Upper lobe of left lung (tissue), 6 donors: ENCODE results near the gene TMEM221. TPM values are rescaled to one million over a fixed set of nuclear protein-coding genes. Genes with fewer than 3 reads are reported as not detected.
A peak's percentile ranks its signal among the peaks of the same experiment; 100 is the strongest.

ENCODE experiments used
- ATAC-seq, 2 donors: fragments of 200-7000 bp; cut with Tn5 transposase; one replicate each; pipeline ENCODE4 v1.9.1; 2022; ENCODE audit warnings: mild to moderate bottlenecking in 2 of 2, moderate library complexity in 2 of 2; ENCODE audit not compliant: low FRiP score in 2 of 2
- DNase-seq, 2 donors: peaks; one replicate each; pipeline ENCODE4 v3.0.0-alpha.2; 2019 to 2020
- H3K27ac ChIP-seq, 4 donors: fragments of 200-600 bp; sonication (generic); one replicate each; pipeline ENCODE4 v1.5.1; 2016 to 2019
- H3K27me3 ChIP-seq, 4 donors: fragments of 200-600 bp; sonication (generic); one replicate each; pipeline ENCODE4 v1.5.1; 2017 to 2019
- H3K36me3 ChIP-seq, 4 donors: fragments of 200-600 bp; sonication (generic); one replicate each; pipeline ENCODE4 v1.5.1; 2016 to 2019
- H3K4me1 ChIP-seq, 4 donors: fragments of 200-600 bp; sonication (generic); one replicate each; pipeline ENCODE4 v1.5.1; 2018 to 2019
- H3K4me3 ChIP-seq, 4 donors: fragments of 200-600 bp; sonication (generic); one replicate each; pipeline ENCODE4 v1.5.1; 2017 to 2019; ENCODE audit warnings: mild to moderate bottlenecking in 2 of 4, moderate library complexity in 1 of 4
- H3K9me3 ChIP-seq, 4 donors: fragments of 200-600 bp; sonication (generic); one replicate each; pipeline ENCODE4 v1.5.1; 2018 to 2019
- EP300 ChIP-seq, 4 donors: sonication (generic); formaldehyde crosslinking; IDR thresholded peaks; one replicate each; pipeline ENCODE4 v1.5.1; 2017; ENCODE audit warnings: antibody characterized with exemption in 4 of 4, control low read depth in 2 of 4
- POLR2A ChIP-seq, 4 donors: fragments of 450-650 bp; IDR thresholded peaks; one replicate each; pipeline ENCODE4 v1.5.1; 2016 to 2017; ENCODE audit warnings: antibody characterized with exemption in 4 of 4, mild to moderate bottlenecking in 2 of 4
- POLR2AphosphoS5 ChIP-seq, 2 donors: sonication (generic); formaldehyde crosslinking; IDR thresholded peaks; one replicate each; pipeline ENCODE4 v1.5.1; 2017; ENCODE audit warnings: antibody characterized with exemption in 2 of 2
- WGBS, 2 donors: methylation state at CpG; one replicate each; pipeline ENCODE4 v1.1.5; 2017 to 2018; 5-methylcytosine and 5-hydroxymethylcytosine counted together
- total RNA-seq, 6 donors: library from RNA; depleted of rRNA in 4 of 6; stranded (reverse); fragments of >200 nt in 4 of 6; gene quantifications; one replicate each; pipeline versions ENCODE4 v1.1.0 to v1.2.1, GENCODE V29; 2016 to 2021
- TF ChIP-seq, protein P1 (sequence below), 6 experiments: fragments of 450-650 bp in 4 of 6; fragments of 200-600 bp in 2 of 6; sonication (generic) in 2 of 6; IDR thresholded peaks; one replicate each; pipeline ENCODE4 v1.5.1; 2016 to 2019; ENCODE audit warnings: antibody characterized with exemption in 6 of 6
- donor health status: DM: no; HTN: no; CAD: no; lungs with moderate emphysema.
- donor health status: DM: no; HTN: yes; CAD: no; lungs with severe emphysema.

The TMEM221 gene
- total RNA-seq, 6 donors from 2014 or later: 0.14 TPM; not detected in 5

DNA sequence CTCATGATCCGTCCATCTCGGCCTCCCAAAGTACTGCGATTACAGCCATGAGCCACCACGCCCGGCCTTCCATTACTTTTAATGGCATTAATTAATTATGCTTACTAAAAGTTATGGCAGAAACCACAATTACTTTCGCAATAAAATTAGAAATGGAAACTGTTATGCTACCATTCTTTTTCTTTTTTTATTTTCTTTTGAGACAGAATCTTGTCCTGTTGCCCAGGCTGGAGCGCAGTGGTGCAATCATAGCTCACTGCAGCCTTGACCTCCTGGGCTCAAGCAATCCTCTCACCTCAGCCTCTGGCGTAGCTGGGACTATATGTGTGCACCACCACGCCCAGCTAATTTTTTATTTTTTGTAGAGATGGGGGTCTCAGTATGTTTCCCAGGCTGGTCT, 38.5 kb downstream of the TMEM221 start:
- Histone ChIP-seq H3K9me3 (no peaks in the 10 kb centered on the region), H3K36me3 (peaks cover 0 to 4% (median 0%) of the 10 kb centered on the region in 4 donors), H3K27me3 (no peaks in the 10 kb centered on the region), H3K27ac (no peak overlapping the region), H3K4me3 (no peak overlapping the region), H3K4me1 (peaks cover 27 to 31% (median 28%) of the 10 kb centered on the region in 4 donors)
- no peak for ATAC-seq
- TF ChIP-seq POLR2A (IDR thresholded peaks at IDR 0.05): no peak
- TF ChIP-seq, protein P1, sequence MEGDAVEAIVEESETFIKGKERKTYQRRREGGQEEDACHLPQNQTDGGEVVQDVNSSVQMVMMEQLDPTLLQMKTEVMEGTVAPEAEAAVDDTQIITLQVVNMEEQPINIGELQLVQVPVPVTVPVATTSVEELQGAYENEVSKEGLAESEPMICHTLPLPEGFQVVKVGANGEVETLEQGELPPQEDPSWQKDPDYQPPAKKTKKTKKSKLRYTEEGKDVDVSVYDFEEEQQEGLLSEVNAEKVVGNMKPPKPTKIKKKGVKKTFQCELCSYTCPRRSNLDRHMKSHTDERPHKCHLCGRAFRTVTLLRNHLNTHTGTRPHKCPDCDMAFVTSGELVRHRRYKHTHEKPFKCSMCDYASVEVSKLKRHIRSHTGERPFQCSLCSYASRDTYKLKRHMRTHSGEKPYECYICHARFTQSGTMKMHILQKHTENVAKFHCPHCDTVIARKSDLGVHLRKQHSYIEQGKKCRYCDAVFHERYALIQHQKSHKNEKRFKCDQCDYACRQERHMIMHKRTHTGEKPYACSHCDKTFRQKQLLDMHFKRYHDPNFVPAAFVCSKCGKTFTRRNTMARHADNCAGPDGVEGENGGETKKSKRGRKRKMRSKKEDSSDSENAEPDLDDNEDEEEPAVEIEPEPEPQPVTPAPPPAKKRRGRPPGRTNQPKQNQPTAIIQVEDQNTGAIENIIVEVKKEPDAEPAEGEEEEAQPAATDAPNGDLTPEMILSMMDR (IDR thresholded peaks at IDR 0.05): no peak
- TF ChIP-seq EP300 (IDR thresholded peaks at IDR 0.05): no peak
- no peak for TF ChIP-seq POLR2AphosphoS5 (IDR thresholded peaks at IDR 0.05)
- DNase-seq: no peak
- WGBS, 2 donors: 84 to 94% methylated on average over 9 of the region's 9 CpGs

DNA sequence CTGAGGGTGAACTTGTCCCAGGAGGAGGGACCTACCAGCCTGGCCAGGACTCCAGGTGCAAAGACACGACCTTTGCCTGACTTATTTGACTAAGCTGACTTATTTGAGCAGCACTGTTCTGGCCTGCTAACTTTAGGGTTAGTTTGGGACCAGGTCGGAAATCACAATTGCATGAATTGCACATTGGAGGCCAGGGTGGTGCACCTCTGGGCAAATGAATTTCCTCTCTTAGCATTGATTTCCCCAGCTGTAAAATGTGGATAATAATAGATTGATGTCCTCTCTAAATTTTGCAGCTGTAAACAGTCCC, 41.6 kb downstream of the TMEM221 start:
- 0 to 50% methylated on average over 2 of the region's 2 CpGs for WGBS, 2 donors
- no peaks in the 10 kb centered on the region for H3K9me3 ChIP-seq
- TF ChIP-seq EP300 (IDR thresholded peaks at IDR 0.05): no peak
- TF ChIP-seq POLR2AphosphoS5 (IDR thresholded peaks at IDR 0.05): no peak
- TF ChIP-seq POLR2A (IDR thresholded peaks at IDR 0.05): no peak
- TF ChIP-seq, protein P1 (IDR thresholded peaks at IDR 0.05): no peak
- DNase-seq: no peak
- no peaks in the 10 kb centered on the region for H3K27me3 ChIP-seq
- peak overlapping the region; percentile 85 to 94 (median 90) for H3K27ac ChIP-seq
- no peak for ATAC-seq
- peaks cover 36 to 48% (median 41%) of the 10 kb centered on the region in 4 donors for H3K4me1 ChIP-seq
- H3K36me3 ChIP-seq: peaks cover 0 to 4% (median 0%) of the 10 kb centered on the region in 4 donors
- H3K4me3 ChIP-seq: peak overlapping the region in 3 of 4 donors; percentile 42 to 70 (median 47)

DNA sequence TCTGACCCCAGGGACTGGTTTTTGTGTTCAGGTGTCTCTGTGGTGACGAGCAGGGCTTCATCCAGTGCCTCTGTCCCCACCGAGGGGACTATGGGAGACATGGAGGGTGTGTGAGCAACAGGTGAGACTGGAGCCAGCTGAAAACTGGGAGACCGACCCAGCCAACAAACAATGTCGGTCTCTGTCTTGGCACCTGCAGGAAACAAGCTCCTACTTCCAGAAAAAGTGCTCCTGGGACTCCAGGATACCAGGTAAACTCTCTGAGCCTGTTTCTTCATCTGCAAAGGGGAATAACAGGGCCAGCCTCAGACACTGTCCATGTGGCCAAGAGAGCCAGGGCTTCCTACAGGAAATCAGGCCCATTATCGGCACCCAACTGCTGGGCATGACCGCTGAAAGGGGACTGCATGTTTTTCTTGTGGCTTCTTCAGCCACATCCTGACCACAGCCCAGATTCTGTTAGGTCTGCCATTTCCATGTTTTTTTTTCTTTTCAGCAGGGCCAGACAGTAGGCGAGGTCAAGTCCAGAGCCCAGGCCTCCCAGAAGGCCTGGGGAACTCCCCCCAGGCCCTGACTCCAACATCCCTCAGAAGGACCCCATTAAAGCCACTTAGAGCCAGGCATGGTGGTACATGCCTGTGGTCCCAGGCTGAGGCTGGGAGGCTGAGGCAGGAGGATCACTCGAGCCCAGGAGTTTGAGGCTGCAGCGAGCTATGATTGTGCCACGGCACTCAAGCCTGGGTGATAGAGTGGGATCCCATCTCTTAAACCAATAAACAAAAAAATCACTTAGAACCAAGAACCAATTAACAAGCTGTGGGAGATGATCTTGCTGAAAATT, 42.2 kb downstream of the TMEM221 start:
- TF ChIP-seq POLR2AphosphoS5 (IDR thresholded peaks at IDR 0.05): peak in 1 of 2 donors; percentile 10
- TF ChIP-seq POLR2A (IDR thresholded peaks at IDR 0.05): no peak
- WGBS, 2 donors: 40 to 50% methylated on average over 10 of the region's 10 CpGs
- H3K36me3 ChIP-seq: peaks cover 0 to 4% (median 0%) of the 10 kb centered on the region in 4 donors
- ATAC-seq (peak; percentile 5), DNase-seq (no peak)
- H3K4me1 ChIP-seq: peaks cover 36 to 52% (median 41%) of the 10 kb centered on the region in 4 donors
- H3K27ac ChIP-seq: peak overlapping the region; percentile 85 to 94 (median 90)
- no peaks in the 10 kb centered on the region for H3K27me3 ChIP-seq
- no peaks in the 10 kb centered on the region for H3K9me3 ChIP-seq
- H3K4me3 ChIP-seq: peak overlapping the region; percentile 12 to 70 (median 44)

DNA sequence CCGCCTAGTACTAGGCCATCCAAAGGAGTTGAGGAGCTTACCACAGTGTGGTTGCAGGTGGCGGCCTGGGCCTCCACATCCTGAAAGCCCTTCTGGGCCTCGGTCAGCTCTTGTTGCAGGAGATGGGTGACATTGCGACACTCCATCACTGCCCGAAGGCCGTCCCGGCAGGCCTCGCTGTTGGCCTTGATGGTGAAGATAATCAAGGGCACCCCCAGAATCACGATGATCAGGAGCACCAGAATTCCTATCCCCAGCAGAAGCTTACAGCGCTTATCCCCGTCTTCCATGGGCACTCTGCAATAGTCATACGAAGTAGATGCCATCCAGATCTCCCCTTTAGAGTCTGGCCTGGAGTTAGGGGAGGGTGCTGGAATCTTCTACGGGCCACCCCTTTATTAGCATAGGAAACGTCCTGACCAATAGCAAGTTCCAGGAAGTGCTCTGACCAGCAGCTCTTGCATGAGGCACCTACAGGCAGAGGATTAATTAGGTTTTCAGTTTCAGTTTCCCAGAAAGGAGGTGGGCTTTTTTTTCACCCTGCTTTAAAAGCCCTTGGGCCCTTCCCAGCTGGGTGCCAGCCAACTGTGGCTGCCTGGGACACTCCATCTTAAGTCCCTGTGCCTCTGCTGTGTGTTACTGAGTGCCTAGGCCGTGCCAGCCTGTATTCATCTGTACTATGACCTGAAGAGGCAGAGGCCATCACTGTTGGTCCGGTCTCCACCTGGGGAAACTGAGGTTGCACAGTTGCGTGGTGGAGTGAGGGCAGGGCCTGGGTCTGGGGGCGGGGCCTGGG, 43.0 kb downstream of the TMEM221 start, which contains the start of gene BST2:
Gene BST2, minus strand, starts transcription at position 381 of the 796 bp plus-strand sequence. Its CDS starts 55 bp downstream, at position 326.
- Histone ChIP-seq H3K4me1 (peaks cover 36 to 52% (median 41%) of the 10 kb centered on the region in 4 donors), H3K9me3 (no peaks in the 10 kb centered on the region), H3K27me3 (no peaks in the 10 kb centered on the region), H3K36me3 (peaks cover 0 to 4% (median 0%) of the 10 kb centered on the region in 4 donors), H3K4me3 (peak within 1 kb of the TSS; percentile 12 to 70 (median 44)), H3K27ac (peak within 1 kb of the TSS; percentile 85 to 94 (median 90))
- TF ChIP-seq, protein P1 (IDR thresholded peaks at IDR 0.05): no peak
- TF ChIP-seq EP300 (IDR thresholded peaks at IDR 0.05) (no peak), POLR2AphosphoS5 (IDR thresholded peaks at IDR 0.05) (peak; percentile 51 to 68), POLR2A (IDR thresholded peaks at IDR 0.05) (peak in 2 of 4 donors; percentile 49 to 64)
- ATAC-seq (peak; percentile 91 to 94), DNase-seq (peak; percentile 56 to 78)
- 34 to 40% methylated on average over 1 to 18 of the region's 18 CpGs for WGBS, 2 donors
